Measurements from ENCODE around the gene PACSIN1. TPM values are rescaled to one million over a fixed set of nuclear protein-coding genes. Genes with fewer than 3 reads are reported as not detected.

Gene PACSIN1
- total and polyA plus RNA-seq, 10 of the 15 experiments (the other 5 are each of a cell fraction or from before 2014, with no cell fraction given) = 0.50 to 9.4 (median 2.8) TPM

- no TSS peak for BruUV-seq (replicated peaks)
- Histone ChIP-seq H2AFZ (ENCODE audit: control insufficient read depth, low read depth, low read length) (no peak overlapping the region), H3K4me3 (no peak overlapping the region), H3K36me3 (ENCODE audit: control insufficient read depth in 2 of 2, insufficient read depth in 2 of 2, low read length in 1 of 2) (no peaks in the 10 kb centered on the region), H3K9me3 (replicated peaks; ENCODE audit: control insufficient read depth, insufficient read depth, low read length) (no peaks in the 10 kb centered on the region), H3K27me3 (replicated peaks in 1 of 2; ENCODE audit: control insufficient read depth in 2 of 2, insufficient read depth in 2 of 2, low read length in 1 of 2) (peaks cover 0 to 1% of the 10 kb centered on the region in 2 experiments; a peak in 1 of 4 replicates), H4K20me1 (ENCODE audit: control insufficient read depth, insufficient read depth) (no peaks in the 10 kb centered on the region), H3K27ac (ENCODE audit: control insufficient read depth, insufficient read depth) (no peak overlapping the region), H3K9ac (ENCODE audit: control insufficient read depth, insufficient read depth, low read length) (no peak overlapping the region), H3K4me1 (ENCODE audit: control insufficient read depth, insufficient read depth, low read length) (no peaks in the 10 kb centered on the region), H3K4me2 (ENCODE audit: control insufficient read depth, insufficient read depth) (no peak overlapping the region), H3K79me2 (ENCODE audit: control insufficient read depth, insufficient read depth, low read length) (no peaks in the 10 kb centered on the region)
- DNase-seq (ENCODE audit: low read depth, low spot score) (no peak), ATAC-seq (no peak), FAIRE-seq (no peak)
- intact Hi-C loops (cut with micrococcal nuclease; ENCODE audit: unreplicated experiment) = no loop called here
- WGBS (ENCODE audit: insufficient coverage, insufficient replicate concordance, low lambda C conversion rate, missing lambda C conversion rate) = 17% methylated on average over 14 of the region's 15 CpGs
- in situ Hi-C loops (cut with MboI) = no loop called here
- SMC1A ChIA-PET (ENCODE audit: uncharacterized antibody, unreplicated experiment) = no interaction called here
- POLR2A ChIA-PET = no interaction called here
- RAD21 ChIA-PET (ENCODE audit: unreplicated experiment) = interaction anchor here (0.7 kb wide), 1 partner anchor 94 kb away, joined by 4 read pairs; no protein-coding TSS in a partner anchor
- CTCF ChIA-PET = interaction anchor here (0.8 kb wide), 1 partner anchor 55 kb away, joined by 3 read pairs; no protein-coding TSS in a partner anchor
- TF ChIP-seq IKZF2 (IDR thresholded peaks at IDR 0.05) = no peak
- TF ChIP-seq FOXK2 (IDR thresholded peaks at IDR 0.05) = no peak
- no peak for TF ChIP-seq ZNF274 (IDR thresholded peaks at IDR 0.05; ENCODE audit: insufficient read depth, insufficient read length)
- TF ChIP-seq CHD2 (IDR thresholded peaks at IDR 0.05; ENCODE audit: borderline replicate concordance, low read depth, low read length) = no peak
- no peak for TF ChIP-seq BRCA1 (IDR thresholded peaks at IDR 0.05; ENCODE audit: low read depth, low read length)
- TF ChIP-seq, protein P1, sequence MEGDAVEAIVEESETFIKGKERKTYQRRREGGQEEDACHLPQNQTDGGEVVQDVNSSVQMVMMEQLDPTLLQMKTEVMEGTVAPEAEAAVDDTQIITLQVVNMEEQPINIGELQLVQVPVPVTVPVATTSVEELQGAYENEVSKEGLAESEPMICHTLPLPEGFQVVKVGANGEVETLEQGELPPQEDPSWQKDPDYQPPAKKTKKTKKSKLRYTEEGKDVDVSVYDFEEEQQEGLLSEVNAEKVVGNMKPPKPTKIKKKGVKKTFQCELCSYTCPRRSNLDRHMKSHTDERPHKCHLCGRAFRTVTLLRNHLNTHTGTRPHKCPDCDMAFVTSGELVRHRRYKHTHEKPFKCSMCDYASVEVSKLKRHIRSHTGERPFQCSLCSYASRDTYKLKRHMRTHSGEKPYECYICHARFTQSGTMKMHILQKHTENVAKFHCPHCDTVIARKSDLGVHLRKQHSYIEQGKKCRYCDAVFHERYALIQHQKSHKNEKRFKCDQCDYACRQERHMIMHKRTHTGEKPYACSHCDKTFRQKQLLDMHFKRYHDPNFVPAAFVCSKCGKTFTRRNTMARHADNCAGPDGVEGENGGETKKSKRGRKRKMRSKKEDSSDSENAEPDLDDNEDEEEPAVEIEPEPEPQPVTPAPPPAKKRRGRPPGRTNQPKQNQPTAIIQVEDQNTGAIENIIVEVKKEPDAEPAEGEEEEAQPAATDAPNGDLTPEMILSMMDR (IDR thresholded peaks at IDR 0.05 in 2 of 3, conservative IDR thresholded peaks at IDR 0.05 in 1 of 3; ENCODE audit: control insufficient read depth in 2 of 3, extremely low read depth in 1 of 3, insufficient read depth in 1 of 3, low read depth in 3 of 3, low read length in 3 of 3) = no peak
- TF ChIP-seq SMAD5 (IDR thresholded peaks at IDR 0.05; ENCODE audit: low read depth) = no peak
- TF ChIP-seq, protein P2, sequence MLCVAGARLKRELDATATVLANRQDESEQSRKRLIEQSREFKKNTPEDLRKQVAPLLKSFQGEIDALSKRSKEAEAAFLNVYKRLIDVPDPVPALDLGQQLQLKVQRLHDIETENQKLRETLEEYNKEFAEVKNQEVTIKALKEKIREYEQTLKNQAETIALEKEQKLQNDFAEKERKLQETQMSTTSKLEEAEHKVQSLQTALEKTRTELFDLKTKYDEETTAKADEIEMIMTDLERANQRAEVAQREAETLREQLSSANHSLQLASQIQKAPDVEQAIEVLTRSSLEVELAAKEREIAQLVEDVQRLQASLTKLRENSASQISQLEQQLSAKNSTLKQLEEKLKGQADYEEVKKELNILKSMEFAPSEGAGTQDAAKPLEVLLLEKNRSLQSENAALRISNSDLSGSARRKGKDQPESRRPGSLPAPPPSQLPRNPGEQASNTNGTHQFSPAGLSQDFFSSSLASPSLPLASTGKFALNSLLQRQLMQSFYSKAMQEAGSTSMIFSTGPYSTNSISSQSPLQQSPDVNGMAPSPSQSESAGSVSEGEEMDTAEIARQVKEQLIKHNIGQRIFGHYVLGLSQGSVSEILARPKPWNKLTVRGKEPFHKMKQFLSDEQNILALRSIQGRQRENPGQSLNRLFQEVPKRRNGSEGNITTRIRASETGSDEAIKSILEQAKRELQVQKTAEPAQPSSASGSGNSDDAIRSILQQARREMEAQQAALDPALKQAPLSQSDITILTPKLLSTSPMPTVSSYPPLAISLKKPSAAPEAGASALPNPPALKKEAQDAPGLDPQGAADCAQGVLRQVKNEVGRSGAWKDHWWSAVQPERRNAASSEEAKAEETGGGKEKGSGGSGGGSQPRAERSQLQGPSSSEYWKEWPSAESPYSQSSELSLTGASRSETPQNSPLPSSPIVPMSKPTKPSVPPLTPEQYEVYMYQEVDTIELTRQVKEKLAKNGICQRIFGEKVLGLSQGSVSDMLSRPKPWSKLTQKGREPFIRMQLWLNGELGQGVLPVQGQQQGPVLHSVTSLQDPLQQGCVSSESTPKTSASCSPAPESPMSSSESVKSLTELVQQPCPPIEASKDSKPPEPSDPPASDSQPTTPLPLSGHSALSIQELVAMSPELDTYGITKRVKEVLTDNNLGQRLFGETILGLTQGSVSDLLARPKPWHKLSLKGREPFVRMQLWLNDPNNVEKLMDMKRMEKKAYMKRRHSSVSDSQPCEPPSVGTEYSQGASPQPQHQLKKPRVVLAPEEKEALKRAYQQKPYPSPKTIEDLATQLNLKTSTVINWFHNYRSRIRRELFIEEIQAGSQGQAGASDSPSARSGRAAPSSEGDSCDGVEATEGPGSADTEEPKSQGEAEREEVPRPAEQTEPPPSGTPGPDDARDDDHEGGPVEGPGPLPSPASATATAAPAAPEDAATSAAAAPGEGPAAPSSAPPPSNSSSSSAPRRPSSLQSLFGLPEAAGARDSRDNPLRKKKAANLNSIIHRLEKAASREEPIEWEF (IDR thresholded peaks at IDR 0.05; ENCODE audit: insufficient replicate concordance, low read depth, low read length) = no peak
- TF ChIP-seq SIN3A (IDR thresholded peaks at IDR 0.05; ENCODE audit: low read depth, low read length) = no peak
- TF ChIP-seq, protein P3, sequence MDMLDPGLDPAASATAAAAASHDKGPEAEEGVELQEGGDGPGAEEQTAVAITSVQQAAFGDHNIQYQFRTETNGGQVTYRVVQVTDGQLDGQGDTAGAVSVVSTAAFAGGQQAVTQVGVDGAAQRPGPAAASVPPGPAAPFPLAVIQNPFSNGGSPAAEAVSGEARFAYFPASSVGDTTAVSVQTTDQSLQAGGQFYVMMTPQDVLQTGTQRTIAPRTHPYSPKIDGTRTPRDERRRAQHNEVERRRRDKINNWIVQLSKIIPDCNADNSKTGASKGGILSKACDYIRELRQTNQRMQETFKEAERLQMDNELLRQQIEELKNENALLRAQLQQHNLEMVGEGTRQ (IDR thresholded peaks at IDR 0.05; ENCODE audit: borderline replicate concordance, low read depth, low read length) = no peak
- TF ChIP-seq ETV6 (conservative IDR thresholded peaks at IDR 0.05 in 1 of 2, IDR thresholded peaks at IDR 0.05 in 1 of 2; ENCODE audit: borderline replicate concordance in 1 of 2, low read depth in 1 of 2) = no peak
- TF ChIP-seq RAD51 (IDR thresholded peaks at IDR 0.05) = no peak
- TF ChIP-seq LARP7 (IDR thresholded peaks at IDR 0.05) = no peak
- TF ChIP-seq, protein P4, sequence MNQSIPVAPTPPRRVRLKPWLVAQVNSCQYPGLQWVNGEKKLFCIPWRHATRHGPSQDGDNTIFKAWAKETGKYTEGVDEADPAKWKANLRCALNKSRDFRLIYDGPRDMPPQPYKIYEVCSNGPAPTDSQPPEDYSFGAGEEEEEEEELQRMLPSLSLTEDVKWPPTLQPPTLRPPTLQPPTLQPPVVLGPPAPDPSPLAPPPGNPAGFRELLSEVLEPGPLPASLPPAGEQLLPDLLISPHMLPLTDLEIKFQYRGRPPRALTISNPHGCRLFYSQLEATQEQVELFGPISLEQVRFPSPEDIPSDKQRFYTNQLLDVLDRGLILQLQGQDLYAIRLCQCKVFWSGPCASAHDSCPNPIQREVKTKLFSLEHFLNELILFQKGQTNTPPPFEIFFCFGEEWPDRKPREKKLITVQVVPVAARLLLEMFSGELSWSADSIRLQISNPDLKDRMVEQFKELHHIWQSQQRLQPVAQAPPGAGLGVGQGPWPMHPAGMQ (IDR thresholded peaks at IDR 0.05; ENCODE audit: borderline replicate concordance) = no peak
- TF ChIP-seq SREBF2 (IDR thresholded peaks at IDR 0.05; ENCODE audit: low read length) = no peak
Observed at GRCh38 chr6:34554291-34555006, 88.6 kb downstream of the PACSIN1 start.

Data from GM12878 (cell line).